BLaER1 (cell line): Measurements from ENCODE around the gene ATG101.
A peak's percentile ranks its signal among the peaks of the same experiment; 100 is the strongest.

Experiments
- H3K27ac ChIP-seq: shearing (Covaris generic); formaldehyde crosslinking; 2 replicates; pipeline ENCODE4 v1.8.1; 2022
- H3K27me3 ChIP-seq: shearing (Covaris generic); formaldehyde crosslinking; 2 replicates; pipeline ENCODE4 v1.8.1; 2022
- H3K36me3 ChIP-seq: shearing (Covaris generic); formaldehyde crosslinking; 2 replicates; pipeline ENCODE4 v1.8.1; 2022
- H3K4me1 ChIP-seq: shearing (Covaris generic); formaldehyde crosslinking; 2 replicates; pipeline ENCODE4 v1.8.1; 2022
- H3K4me2 ChIP-seq: shearing (Covaris generic); formaldehyde crosslinking; 2 replicates; pipeline ENCODE4 v1.8.1; 2022
- H3K4me3 ChIP-seq: shearing (Covaris generic); formaldehyde crosslinking; 2 replicates; pipeline ENCODE4 v1.8.1; 2022
- H3K9ac ChIP-seq: shearing (Covaris generic); formaldehyde crosslinking; 2 replicates; pipeline ENCODE4 v1.8.1; 2022
- H3K9me3 ChIP-seq: shearing (Covaris generic); formaldehyde crosslinking; 2 replicates; pipeline ENCODE4 v1.8.1; 2022
- H4K20me1 ChIP-seq: shearing (Covaris generic); formaldehyde crosslinking; 2 replicates; pipeline ENCODE4 v1.8.1; 2022
- Cebpa-rat ChIP-seq: shearing (Covaris generic); IDR thresholded peaks from 2 replicates; pipeline ENCODE4 v1.8.1; 2022

ATG101 gene

GRCh38 chr12:52069327-52070184 is at the start of gene ATG101:
Gene ATG101 (plus strand): TSS chr12:52069978. CDS start chr12:52073651, 3,673 bp downstream.
- peak within 1 kb of the TSS; percentile 96 for H3K4me3 ChIP-seq
- H3K9ac ChIP-seq, result peak within 1 kb of the TSS; percentile 99
- no peak for TF ChIP-seq Cebpa-rat
- H4K20me1 ChIP-seq, result peaks cover 46% of the 10 kb centered on the region
- H3K9me3 ChIP-seq, result no peaks in the 10 kb centered on the region
- peaks cover 22% of the 10 kb centered on the region; the same call in 1 of the 2 replicates for H3K36me3 ChIP-seq
- H3K4me1 ChIP-seq, result peaks cover 57% of the 10 kb centered on the region
- no peaks in the 10 kb centered on the region for H3K27me3 ChIP-seq
- peak within 1 kb of the TSS; percentile 97 for H3K4me2 ChIP-seq
- peak within 1 kb of the TSS; percentile 100 for H3K27ac ChIP-seq

- H3K4me3 ChIP-seq, result 0 out of 2 replicates have a peak overlapping the region, but pooled peaks have one; percentile 36
- no peaks in the 10 kb centered on the region for H3K27me3 ChIP-seq
- H4K20me1 ChIP-seq, result no peaks in the 10 kb centered on the region
- H3K4me1 ChIP-seq, result peaks cover 91% of the 10 kb centered on the region
- H3K36me3 ChIP-seq, result no peaks in the 10 kb centered on the region
- no peak for TF ChIP-seq Cebpa-rat
- H3K4me2 ChIP-seq, result peak overlapping the region; percentile 96
- H3K9me3 ChIP-seq, result no peaks in the 10 kb centered on the region
- H3K9ac ChIP-seq, result no peak overlapping the region; the same call in 1 of the 2 replicates
- H3K27ac ChIP-seq, result 0 out of 2 replicates have a peak overlapping the region, but pooled peaks have one; percentile 45
Observed at GRCh38 chr12:52020539-52021336, 49.0 kb upstream of the ATG101 start.

- TF ChIP-seq Cebpa-rat, result no peak
- Histone ChIP-seq H3K9ac (peak overlapping the region; percentile 64), H3K27ac (peak overlapping the region; percentile 78)
Observed at GRCh38 chr12:52022841-52023181, 47.0 kb upstream of the ATG101 start.

GRCh38 chr12:52023182-52023975 is 46.4 kb upstream of the ATG101 start:
- peak overlapping the region; percentile 96 for H3K4me2 ChIP-seq
- H3K27ac ChIP-seq, result peak overlapping the region; percentile 78
- peaks cover 92% of the 10 kb centered on the region for H3K4me1 ChIP-seq
- no peaks in the 10 kb centered on the region for H3K27me3 ChIP-seq
- TF ChIP-seq Cebpa-rat, result no peak
- no peaks in the 10 kb centered on the region for H3K36me3 ChIP-seq
- H4K20me1 ChIP-seq, result no peaks in the 10 kb centered on the region
- H3K9ac ChIP-seq, result peak overlapping the region; percentile 64
- peak overlapping the region; percentile 69 for H3K4me3 ChIP-seq
- H3K9me3 ChIP-seq, result no peaks in the 10 kb centered on the region

More at GRCh38 chr12:52022841-52023181, 47.0 kb upstream of the ATG101 start:
- Histone ChIP-seq H3K4me2 (peak overlapping the region; percentile 96), H3K27me3 (no peaks in the 10 kb centered on the region), H3K9me3 (no peaks in the 10 kb centered on the region), H3K4me3 (peak overlapping the region; percentile 69), H3K36me3 (no peaks in the 10 kb centered on the region), H4K20me1 (no peaks in the 10 kb centered on the region), H3K4me1 (peaks cover 93% of the 10 kb centered on the region)

GRCh38 chr12:52023976-52024688 is 45.6 kb upstream of the ATG101 start:
- Histone ChIP-seq H3K4me3 (peak overlapping the region; percentile 69), H3K9me3 (no peaks in the 10 kb centered on the region), H3K36me3 (no peaks in the 10 kb centered on the region), H3K27ac (peak overlapping the region; percentile 78), H3K4me1 (peaks cover 89% of the 10 kb centered on the region), H4K20me1 (no peaks in the 10 kb centered on the region), H3K9ac (peak overlapping the region; percentile 64), H3K4me2 (peak overlapping the region; percentile 96), H3K27me3 (no peaks in the 10 kb centered on the region)
- TF ChIP-seq Cebpa-rat, result no peak

- no peaks in the 10 kb centered on the region for H3K27me3 ChIP-seq
- H3K9ac ChIP-seq, result peak overlapping the region; percentile 63; the same call in 1 of the 2 replicates
- TF ChIP-seq Cebpa-rat, result no peak
- no peaks in the 10 kb centered on the region for H3K9me3 ChIP-seq
- H3K36me3 ChIP-seq, result no peaks in the 10 kb centered on the region
- peaks cover 89% of the 10 kb centered on the region for H3K4me1 ChIP-seq
- peak overlapping the region; percentile 78; the same call in 1 of the 2 replicates for H3K27ac ChIP-seq
- no peak overlapping the region for H3K4me3 ChIP-seq
- H3K4me2 ChIP-seq, result peak overlapping the region; percentile 96
- no peaks in the 10 kb centered on the region for H4K20me1 ChIP-seq
Observed at GRCh38 chr12:52024845-52025230, 44.9 kb upstream of the ATG101 start.

- H3K36me3 ChIP-seq, result no peaks in the 10 kb centered on the region
- H3K4me2 ChIP-seq, result peak overlapping the region; percentile 96
- no peaks in the 10 kb centered on the region for H3K9me3 ChIP-seq
- peaks cover 86% of the 10 kb centered on the region for H3K4me1 ChIP-seq
- no peak for TF ChIP-seq Cebpa-rat
- H4K20me1 ChIP-seq, result no peaks in the 10 kb centered on the region
- H3K27ac ChIP-seq, result no peak overlapping the region
- H3K9ac ChIP-seq, result no peak overlapping the region
- H3K4me3 ChIP-seq, result no peak overlapping the region
- no peaks in the 10 kb centered on the region for H3K27me3 ChIP-seq
Observed at GRCh38 chr12:52026263-52026662, 43.5 kb upstream of the ATG101 start.

- peak overlapping the region; percentile 96; the same call in 1 of the 2 replicates for H3K4me2 ChIP-seq
- TF ChIP-seq Cebpa-rat, result no peak
- no peaks in the 10 kb centered on the region for H3K27me3 ChIP-seq
- no peaks in the 10 kb centered on the region for H3K9me3 ChIP-seq
- H3K36me3 ChIP-seq, result no peaks in the 10 kb centered on the region
- H3K4me3 ChIP-seq, result no peak overlapping the region
- H3K9ac ChIP-seq, result peak overlapping the region; percentile 45; the same call in 1 of the 2 replicates
- H3K27ac ChIP-seq, result peak overlapping the region; percentile 18; the same call in 1 of the 2 replicates
- no peaks in the 10 kb centered on the region for H4K20me1 ChIP-seq
- peaks cover 82% of the 10 kb centered on the region for H3K4me1 ChIP-seq
Observed at GRCh38 chr12:52027085-52027843, 42.5 kb upstream of the ATG101 start.
